COLO668 (cell line): Measurements from ENCODE around the gene FARS2.

Source experiments
- DNase-seq: peaks from one replicate; lab custom pipeline; 2025; ENCODE audit not compliant: unreplicated experiment; lab: John Stamatoyannopoulos, UW

The FARS2 gene

DNA sequence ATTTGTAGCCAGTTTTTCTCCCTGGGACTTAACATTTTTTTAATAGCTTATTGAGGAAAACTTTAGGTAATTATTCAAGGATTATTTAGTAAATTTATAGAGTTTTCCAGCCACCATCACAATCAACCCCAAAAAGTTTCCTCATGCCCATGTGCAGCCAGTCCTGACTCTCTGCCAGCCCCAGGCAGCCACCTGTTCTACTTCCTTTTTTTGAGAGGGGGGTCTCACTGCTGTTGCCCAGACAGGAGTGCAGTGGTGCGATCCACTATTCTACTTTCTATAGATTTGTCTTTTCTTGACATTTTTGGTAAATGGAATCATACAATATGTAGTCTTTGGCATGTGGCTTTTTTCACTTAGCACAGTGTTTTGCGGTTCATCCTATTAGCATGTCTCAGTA is 200.1 kb downstream of the FARS2 start:
- DNase-seq = no peak

DNA sequence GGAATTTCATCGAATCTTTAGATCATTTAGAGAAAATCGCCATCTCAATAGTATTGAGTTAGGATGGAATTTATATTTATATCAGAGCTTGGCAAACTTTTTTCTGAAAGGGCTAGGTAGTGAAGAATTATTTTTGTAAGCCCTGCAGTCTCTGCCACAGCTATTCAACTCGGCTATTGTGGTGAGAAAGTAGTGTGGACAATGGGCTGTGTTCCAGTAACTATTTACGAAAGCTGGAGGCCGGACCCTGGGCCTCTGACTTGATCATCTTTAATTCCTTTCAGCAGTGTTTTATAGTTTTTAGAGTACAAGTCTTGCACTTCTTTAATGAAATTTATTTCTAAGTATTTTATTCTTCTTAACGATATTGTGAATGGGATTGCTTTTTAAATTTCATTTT is 201.5 kb downstream of the FARS2 start:
- no peak for DNase-seq

DNA sequence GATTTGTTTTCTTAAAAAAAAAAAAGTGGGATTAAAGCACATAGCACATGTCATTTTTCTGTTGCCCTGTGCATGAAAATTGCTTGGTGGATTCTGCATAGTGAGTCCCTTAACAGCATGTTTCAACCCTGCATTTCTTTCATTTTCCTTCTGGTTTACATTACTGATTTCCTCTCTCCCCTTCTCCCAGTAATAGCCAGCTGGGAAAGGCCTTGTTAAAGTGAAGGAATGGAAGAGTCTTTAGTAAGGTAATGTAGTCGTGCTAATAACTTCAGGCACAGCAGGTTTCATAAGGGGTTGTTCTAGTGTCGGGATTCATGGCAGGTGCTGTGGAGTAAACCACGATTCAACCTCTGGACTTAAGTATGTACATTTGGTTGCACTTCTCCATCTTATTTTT is 202.4 kb downstream of the FARS2 start:
- no peak for DNase-seq

DNA sequence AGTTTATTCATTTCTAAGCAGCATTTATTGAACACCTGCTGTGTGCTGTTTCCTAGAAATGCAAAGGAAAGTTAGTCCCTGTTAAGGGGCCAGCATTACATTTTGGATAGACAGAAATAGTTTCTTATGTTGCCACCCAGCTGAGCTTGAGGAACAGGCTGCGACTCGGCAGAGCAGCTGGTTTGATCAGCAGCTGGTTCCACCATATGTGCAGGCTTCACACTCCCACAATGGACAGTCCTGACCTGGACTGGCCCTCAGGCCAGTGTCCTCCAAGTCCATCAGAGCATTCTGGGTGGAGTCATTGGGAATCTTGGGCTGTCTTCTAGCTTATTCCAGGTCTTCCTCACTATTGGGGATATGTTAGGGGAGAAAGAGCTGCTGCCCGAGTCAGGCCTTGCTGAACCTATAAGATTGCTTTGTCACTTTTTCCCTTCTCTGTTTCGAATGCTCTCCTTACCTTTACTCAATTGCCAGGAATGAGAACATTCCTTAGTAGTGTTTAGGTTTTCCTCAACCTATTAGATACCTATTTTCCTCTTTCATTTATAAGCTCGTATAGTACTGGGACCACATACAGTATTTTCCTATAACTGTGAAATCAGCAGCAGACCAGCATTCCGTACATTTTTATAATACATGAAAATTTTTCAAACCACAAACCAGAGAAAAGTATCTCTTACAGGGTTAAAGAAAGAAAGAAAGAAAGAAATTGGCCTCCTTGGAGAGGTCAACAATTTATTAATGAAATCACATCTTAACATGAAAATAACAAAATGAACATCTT is 203.0 kb downstream of the FARS2 start:
- DNase-seq = no peak

DNA sequence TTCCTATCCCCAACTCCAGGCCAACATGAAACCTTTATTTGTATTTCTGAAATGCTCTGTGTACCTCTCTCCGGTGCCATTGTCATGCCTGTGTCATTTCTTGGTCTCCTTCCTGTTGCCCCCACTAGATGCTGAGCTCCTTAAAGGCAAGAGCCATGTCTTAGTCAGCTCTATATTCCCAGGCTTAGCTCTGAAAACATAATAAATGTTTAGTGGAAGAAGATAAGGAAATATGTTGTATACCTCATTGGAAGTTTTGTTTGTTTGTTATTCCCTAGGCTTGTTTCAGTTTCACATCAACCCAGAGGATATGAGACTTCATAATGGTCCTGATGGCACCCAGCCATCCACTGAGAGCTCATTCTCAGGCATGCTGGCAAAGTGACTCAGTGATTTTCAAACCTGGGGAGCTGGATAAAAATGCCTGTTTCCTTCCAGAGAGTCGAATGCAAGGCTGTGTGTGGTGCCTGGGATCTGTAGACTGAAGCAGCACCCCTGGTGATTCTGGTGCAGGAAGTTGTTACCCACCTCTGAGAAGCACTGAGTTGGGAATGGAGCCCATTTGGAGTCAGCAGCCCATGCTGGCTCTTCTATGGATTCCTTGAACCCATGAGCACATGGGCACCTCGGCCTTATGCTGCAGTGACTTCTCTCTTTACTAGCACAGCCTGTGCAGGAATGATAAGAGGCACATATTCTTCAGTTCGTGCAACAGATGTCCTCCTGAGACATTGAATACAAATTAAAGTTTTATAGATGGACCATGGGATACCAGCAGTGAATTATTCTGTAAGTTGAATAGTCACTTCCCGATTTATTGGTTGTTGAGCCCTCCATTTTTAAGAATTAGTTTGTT is 205.2 kb downstream of the FARS2 start:
- no peak for DNase-seq

DNA sequence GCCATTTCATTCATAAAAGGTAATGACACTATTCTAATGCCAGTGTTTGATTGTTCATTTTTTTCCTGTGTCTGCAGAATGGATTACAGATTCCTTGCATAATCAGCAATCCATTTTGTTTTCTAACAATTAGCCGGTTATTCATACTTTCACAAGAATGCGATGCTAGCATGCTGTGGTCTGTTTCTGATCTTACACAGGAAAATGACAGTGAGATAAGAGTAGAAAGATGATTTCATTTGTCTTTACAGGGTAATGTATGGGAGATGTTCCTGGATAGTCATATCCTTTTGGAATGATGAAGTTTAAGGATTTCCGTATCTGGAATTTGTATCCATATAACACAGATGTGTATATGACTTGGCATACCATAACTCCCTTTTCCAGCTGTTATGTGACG is 207.3 kb downstream of the FARS2 start:
- no peak for DNase-seq

DNA sequence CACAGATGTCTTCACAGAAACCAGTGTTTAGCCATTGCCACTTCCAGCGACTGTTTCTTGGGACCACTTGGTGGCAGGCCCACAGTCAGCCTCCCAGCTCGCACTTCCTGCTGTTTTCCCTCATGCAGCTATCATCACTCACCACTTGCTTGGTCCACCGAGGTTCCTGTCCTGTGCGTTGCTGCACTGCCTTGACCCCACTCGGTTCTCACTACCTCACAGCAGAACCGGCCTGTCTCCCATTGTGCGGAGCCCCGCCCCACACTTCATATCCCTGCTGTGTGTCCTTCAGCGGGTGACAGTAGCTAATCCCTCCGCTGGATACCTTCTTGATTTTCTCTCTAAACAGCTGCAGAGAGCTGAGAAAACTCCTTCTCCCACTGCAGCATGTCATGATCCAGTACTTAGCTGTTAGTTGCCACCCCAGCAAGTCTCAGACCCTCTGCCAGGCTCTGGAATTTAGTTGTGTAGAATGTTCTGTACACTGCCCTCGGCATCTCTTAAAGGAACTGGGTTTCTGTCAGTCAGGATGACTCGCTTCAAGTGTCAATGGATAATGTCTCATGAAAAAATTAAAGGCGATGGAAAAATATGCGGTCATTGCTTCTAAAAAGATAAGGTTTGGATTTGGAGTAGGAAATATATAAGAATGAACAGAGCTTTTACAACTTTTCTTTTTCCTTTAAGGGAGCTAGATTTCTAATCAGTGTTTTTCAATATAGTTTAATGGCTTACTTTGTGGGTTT is 208.0 kb downstream of the FARS2 start:
- DNase-seq = no peak

DNA sequence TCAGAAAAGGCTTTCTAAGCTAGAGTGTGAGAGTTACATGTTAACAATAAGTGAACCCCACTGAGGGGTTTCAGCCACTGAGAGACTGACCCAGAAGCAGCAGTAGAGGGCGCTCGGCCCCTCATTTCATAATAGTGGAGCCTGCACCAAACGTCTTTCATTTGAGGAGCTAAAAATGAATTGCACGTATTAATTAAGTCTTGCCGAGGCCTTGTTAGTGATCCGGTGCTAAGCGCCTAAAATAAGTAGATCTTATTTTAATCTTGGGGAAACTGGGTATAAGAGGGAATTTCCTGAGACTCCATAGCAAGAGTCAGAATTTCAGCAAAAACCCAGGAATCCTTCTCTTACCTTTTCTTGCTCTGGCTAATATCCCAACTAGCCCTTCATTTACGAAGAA is 209.7 kb downstream of the FARS2 start:
- DNase-seq = peak; percentile 34

DNA sequence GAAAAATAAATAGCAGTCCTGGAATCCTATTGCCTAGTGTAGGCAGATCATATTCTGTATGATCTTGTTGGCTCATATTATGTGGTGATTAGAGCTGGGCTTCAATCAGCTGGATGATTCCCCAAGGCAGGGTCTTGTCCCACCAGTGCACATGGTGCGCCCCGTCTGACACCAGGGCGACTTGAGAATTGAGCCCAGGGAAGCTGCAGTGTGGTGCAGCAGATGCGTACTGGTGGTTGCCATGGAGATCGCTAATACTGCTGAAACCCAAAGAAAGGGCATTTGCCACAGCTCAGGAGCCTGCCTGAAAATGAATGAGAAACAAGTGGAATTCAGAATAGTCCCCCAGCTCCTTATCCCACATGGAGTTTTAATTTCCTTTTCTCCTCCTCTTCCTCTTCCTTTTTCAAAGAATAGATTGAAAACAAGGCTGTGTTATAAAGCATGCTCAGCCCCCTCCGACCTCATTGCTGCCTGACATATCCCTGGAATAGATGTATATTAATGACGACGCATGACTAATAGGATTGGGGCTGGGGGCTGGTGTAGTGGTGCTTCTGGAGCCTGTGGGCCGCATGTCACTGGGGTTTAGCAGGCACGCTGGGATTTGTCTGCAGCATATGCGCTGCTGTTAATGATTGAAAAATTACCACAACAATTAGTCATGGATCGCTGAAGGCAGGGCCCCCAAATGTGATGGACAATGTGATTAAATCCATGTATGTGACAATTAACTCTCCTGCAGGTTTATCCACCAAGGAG is 210.5 kb downstream of the FARS2 start:
- no peak for DNase-seq

DNA sequence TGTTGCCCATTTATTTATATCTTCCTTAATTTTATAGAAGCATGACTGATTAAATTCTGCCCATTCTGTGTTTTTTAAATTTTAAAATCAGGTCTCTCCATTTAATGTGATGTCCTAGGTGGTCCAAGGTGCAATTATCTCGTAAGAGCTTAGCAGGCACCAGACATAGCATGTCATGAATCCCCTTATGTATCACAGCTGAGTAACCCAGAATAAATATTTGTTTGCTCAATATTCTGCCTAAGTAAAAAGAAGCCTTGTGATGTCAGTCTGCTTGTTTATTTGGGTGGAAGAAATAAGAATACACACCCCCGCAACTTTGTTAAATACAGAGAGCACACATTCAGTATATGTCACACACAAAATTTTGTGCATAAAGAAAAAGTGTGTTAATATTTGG is 211.3 kb downstream of the FARS2 start:
- DNase-seq = no peak

DNA sequence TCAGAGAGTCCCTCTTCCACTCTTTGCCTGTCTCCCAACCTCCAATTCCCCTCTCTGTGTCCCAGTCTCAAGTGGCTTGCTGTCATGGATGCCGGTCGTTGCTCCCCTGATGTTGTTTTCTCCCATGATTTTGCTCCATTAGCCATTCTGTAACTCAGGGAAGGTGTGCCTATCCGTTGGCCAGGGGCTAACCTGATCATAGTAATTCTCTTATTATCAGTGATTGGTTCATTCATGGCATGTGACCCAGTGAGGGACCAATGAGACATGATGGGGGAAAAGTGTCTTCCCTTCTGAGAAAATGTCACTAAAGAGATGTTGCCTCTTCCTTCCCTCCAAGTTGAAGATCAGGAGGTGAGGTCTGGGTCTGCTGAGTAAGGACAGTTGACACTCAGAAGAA is 214.5 kb downstream of the FARS2 start:
- no peak for DNase-seq

DNA sequence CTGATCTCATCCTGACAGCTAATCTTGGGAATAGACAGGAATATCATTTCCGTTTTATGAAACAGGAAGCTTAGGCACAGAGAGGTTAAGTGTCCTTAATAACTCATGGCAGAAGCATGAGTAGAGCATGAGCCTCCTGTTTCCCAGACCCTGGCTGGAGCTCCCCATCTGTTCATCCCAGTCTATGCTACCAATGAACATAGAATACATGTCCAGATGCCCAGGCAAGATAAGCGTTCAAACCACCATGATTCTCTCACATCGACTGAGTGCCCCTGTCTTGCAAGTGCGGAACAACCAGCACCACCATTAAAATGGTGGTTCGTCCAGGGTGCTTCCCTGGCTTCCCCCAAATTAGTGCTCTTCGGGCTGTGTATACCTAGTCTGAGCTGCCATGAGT is 217.1 kb downstream of the FARS2 start:
- no peak for DNase-seq

DNA sequence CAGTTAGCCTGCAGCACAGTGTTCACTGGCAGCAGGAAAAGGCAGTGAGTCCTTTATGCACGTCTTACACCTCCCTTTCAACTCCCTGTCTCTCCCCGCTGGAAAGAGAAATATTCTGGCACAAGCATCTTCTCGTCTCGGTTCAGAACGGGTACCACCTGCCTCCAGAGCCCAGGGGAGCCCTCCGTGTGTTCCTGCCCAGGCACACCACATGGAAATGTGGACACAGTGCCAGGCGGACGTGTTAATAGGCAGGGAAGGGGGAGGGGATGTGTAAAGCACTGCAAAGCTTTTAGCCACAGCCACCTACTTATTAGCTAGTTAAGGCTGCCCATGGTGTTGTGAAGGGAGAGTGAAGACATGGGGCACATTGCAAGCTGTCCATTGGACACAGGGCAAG is 219.7 kb downstream of the FARS2 start:
- no peak for DNase-seq

DNA sequence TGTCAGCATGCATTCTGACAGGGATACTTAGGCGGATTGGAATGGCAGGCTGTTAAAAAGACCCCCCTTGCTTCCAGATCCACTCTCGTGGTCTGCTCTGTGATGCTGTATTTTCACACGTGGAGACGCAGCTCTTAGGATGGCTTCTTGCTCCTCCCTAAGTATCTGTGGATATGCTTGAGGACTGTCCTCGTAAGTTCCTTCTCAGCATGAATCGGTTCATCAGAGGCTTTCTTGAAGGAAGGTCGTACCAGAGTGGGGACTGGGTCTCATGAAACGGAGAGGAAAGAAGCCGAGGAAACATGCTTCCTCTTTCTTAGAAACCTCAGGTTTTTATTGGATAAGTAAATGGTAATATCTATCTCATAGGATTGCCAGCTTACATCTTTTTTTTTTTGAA is 220.4 kb downstream of the FARS2 start:
- no peak for DNase-seq

DNA sequence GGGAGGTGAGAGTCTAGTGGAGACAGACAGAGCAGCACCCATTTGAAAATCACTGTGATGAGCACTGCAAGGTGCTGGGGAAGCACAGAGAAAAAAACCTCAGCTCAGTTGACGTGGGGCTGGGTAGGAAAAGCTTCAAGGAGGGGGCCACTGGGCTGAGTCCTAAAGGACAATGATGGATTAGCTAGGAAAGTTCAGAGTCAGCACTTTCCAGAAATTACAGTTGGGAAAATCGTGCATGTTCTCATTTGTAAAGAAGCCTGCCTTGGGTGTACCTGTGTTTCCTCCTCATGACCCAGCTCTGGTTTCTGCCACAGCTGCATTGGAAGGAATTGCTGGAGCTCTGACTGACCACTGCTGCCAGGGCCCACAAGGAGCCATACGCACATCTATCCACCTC is 221.3 kb downstream of the FARS2 start:
- DNase-seq = no peak

DNA sequence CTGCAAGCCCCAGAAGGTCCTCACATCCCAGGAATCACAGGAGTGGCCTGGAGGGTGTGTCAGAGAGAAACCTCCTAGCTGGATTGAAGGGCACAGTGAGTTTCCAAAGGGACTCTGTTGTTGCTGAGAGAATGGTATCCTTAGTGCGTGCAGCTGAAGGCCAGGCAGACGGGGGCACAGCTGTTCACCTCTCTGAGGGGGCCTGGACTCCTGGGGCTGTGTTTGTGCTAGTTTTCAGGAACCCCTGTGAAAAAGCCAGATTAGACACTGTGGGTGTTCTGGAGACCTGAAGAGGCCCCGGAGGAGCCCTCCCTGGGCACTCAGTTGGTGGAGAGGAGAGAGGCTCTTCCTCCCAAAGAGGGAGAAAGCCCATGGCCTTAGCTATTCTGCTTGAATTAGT is 223.4 kb downstream of the FARS2 start:
- DNase-seq = no peak

DNA sequence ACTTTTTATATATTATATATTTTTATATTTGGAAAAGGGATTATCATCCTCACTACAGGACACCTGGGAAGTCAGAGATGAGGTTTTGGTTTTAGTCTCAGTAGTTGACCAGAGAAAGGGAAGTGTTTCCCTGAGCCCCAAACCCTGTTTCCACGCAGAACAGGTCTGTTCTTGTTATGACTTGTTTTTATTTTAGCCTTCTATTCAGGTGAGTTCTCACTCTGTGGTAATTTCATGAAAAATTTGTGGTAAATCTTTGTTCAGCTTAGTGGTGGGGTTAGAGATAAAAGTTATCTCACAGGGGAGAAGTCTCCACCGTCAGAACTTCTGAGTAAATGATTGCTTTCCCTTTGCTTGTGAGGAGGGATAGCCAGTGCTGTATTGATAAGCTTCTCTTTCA is 224.9 kb downstream of the FARS2 start:
- DNase-seq = no peak

DNA sequence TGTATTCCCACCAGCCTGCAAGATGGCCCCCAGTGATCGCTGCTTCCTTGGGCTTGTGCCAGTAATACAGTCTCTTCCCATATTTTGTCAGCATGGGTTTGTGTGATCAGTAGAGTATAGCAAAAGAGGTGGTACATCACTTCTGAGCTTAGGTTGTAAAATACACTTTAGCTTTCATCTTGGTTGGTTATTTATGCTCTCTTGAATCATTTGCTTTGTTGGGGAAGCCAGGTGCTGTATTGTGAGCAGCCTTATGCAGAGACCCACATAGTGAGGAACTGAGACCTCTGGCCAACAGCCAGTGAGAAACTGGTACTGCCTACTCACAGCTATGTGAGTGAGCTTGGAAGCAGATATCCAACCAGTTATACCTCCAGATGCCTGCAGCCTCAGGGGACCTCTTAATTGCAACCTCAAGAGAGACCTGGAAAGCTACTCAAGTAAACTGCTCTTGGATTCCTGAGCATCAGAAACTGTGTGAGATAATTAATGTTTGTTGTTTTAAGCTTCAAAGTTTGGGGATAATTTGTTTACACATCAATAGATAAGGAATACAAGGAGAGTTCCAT is 229.3 kb downstream of the FARS2 start:
- DNase-seq = peak; percentile 8

DNA sequence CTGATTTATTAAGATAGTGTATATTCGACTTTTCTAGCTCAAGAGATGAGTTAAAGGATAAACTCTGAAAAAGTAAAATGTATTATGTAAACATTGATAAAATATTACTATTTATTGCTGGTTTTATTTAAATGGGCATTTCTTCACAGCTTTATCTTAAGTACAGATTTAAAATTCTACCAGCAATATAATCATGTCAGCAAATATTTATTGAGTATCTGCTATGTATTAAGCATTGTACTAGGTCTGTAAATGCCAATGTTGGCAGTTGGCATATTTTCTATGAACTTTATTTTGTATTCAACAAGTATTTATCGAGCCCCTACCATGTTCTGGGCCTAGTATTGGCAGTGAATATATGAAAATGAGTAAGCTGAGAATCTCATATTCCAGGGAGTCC is 231.0 kb downstream of the FARS2 start:
- no peak for DNase-seq

DNA sequence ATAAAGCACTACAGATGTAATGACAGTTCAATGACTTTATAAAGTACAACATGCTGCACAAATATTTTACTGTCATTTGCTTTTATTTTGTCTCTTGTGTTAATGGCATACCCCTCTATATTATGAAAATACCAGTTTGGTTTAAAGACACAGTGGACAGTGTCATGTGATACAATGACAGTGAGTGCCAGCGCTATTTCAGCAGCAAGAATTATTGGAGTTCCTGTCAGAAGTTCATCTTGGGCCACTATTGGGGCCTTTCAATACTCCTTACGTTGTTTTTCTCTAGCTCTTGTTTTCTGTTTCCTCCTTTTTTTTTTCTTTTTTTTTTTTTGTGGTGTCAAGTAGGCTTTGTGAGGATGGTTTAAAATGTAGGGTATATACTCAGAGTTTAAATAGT is 232.5 kb downstream of the FARS2 start:
- no peak for DNase-seq
